PC-3 (cell line): ENCODE measurements around the gene KAZN.

ENCODE experiments used
- EZH2 ChIP-seq: fragments of 300-600 bp; sonication (generic); IDR thresholded peaks from one replicate; pipeline ENCODE4 v1.6.1; 2017; ENCODE audit warnings: antibody characterized with exemption, mild to moderate bottlenecking, low read length; ENCODE audit not compliant: unreplicated experiment
- TF ChIP-seq, protein P1 (sequence below): fragments of 300-600 bp; sonication (generic); conservative IDR thresholded peaks from 2 replicates; pipeline ENCODE4 v1.5.1; 2017; ENCODE audit warnings: antibody characterized with exemption, low read depth, mild to moderate bottlenecking, low read length

DNA sequence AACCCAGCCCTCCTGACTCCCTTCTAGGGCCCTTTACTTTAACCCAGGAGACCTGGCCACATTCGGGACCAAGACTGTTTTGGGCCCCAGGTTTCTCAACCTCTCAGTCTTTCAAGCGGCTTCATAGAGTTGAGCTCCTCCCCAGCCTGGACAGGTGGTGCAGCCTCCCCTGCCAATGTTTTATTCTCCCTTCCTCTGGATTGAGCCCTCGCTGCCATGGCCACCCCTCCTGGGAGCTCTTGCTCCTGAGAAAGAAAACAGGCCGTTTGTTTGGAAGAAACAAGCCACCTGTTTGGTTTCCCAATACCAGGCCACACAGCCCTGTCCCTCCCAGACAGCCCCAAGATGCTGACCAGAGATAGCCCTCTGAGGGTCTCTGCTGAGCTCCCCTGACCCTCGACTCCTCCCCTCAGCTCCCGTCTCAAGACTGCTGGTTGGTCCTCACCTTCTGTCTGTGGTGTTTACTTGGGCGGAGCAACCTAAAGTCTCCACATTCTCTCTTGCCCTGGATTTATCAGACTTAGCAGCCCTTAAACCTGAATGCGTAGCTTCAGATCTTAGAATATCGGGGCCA lies 558.4 kb downstream of the KAZN start:
- TF ChIP-seq, protein P1, sequence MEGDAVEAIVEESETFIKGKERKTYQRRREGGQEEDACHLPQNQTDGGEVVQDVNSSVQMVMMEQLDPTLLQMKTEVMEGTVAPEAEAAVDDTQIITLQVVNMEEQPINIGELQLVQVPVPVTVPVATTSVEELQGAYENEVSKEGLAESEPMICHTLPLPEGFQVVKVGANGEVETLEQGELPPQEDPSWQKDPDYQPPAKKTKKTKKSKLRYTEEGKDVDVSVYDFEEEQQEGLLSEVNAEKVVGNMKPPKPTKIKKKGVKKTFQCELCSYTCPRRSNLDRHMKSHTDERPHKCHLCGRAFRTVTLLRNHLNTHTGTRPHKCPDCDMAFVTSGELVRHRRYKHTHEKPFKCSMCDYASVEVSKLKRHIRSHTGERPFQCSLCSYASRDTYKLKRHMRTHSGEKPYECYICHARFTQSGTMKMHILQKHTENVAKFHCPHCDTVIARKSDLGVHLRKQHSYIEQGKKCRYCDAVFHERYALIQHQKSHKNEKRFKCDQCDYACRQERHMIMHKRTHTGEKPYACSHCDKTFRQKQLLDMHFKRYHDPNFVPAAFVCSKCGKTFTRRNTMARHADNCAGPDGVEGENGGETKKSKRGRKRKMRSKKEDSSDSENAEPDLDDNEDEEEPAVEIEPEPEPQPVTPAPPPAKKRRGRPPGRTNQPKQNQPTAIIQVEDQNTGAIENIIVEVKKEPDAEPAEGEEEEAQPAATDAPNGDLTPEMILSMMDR, result no peak
- no peak for TF ChIP-seq EZH2
